M059J (cell line): Measurements from ENCODE around the gene DUS4L. TPM values are rescaled to one million over a fixed set of nuclear protein-coding genes. Genes with fewer than 3 reads are reported as not detected.
A peak's percentile ranks its signal among the peaks of the same experiment; 100 is the strongest.

ENCODE experiments used
- DNase-seq: peaks from one replicate; pipeline ENCODE4 v3.0.0-alpha.2; 2012; ENCODE audit warnings: low read depth
- total RNA-seq: library from RNA; depleted of rRNA; stranded (reverse); fragments of >200 nt; shearing (Covaris generic); gene quantifications from 2 replicates; pipeline ENCODE4 v1.2.3, GENCODE V29; 2014; rRNA removed

The DUS4L gene
- total RNA-seq, 1 experiment from 2014 or later, result 12.5 TPM

DNA sequence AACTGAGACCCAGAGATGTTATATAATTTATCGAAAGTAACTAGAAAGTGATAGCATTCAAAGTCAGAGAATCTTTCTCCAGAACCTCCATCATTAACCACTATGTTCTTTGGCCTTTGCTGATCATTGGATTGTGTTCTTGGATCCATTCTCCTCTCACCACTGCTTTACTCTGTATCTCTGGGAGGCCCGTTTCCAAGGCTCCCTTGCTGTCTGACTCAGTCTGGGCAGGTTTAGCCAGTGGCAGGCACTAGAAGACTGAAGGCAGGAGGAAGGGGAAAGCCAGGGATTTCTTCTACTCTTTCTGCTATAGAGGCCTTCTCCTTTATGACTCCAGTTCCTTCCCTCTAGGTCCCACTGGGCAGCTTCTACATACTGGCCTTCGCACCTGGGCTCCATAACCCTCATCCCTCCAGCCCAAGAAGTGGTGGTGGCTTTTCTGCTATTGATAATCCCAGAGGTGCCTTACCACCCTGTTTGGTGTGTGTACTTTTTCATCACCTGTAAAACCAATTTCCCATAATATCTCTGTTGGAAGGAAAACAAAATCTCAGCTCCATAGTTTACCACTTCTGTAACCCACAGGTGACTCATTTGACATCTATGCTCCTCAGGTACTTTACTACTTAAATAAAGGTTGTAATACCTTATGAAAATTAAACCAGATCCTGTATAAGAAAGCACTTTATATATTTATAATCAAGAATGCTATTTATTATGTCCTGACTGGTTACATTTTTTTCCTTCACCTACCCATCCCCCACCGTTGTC, 52.3 kb downstream of the DUS4L start:
- DNase-seq, result peak; percentile 29

DNA sequence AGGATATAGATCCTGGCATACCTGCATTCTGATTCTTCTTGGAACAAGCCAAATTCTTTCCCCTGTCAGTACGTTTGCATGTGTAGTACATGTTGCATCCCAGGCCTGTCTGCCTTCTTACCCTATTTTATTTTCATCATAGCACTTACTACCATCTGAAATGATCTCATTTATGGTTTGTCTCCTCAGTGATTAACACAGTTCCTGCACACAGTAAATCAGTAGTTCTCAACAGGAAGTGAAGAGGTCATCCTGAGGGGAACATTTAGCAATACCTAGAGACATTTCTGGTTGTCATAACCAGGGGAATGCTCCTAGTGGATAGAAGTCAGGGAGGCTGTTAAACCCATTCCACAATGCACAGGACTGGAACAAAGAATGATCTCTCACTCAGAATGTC, 58.7 kb downstream of the DUS4L start:
- peak; percentile 84 for DNase-seq

GRCh38 chr7:107622894-107623293, 59.1 kb downstream of the DUS4L start:
- DNase-seq, result no peak

DNA sequence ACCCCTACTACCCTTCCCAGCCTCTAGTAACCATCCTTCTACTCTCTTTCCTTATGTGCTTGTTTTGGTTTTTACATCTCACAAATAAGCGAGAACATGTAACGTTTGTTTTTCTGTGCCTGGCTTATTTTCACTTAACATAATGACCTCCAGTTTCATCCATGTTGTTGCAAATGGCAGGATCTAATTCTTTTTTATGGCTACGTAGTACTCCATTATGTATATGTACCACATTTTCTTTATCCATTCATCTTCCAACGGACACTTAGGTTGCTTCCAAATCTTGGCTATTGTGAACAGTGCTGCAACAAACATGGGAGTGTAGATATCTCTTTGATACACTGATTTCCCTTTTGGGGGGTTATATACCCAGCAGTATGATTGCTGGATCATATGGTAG, 63.2 kb downstream of the DUS4L start:
- no peak for DNase-seq

Other genes starting within 250 kb of the DUS4L start
- not detected in 2 replicates for gene GPR22, start 93.9 kb upstream of the DUS4L start, total RNA-seq
- 20.8 and 62.3 TPM in 2 replicates for gene COG5, start 51 bp upstream of the DUS4L start, total RNA-seq
- 120 and 234 TPM in 2 replicates for gene BCAP29, start 16.3 kb downstream of the DUS4L start, total RNA-seq
- 0.84 and 1.6 TPM in 2 replicates for gene SLC26A4, start 96.9 kb downstream of the DUS4L start, total RNA-seq
- gene CBLL1, start 180.2 kb downstream of the DUS4L start, total RNA-seq, result 43.4 and 43.8 TPM in 2 replicates
- not detected in 2 replicates for gene SLC26A3, start 239.3 kb downstream of the DUS4L start, total RNA-seq